Measurements from ENCODE around the gene KRT27. TPM values are rescaled to one million over a fixed set of nuclear protein-coding genes. Genes with fewer than 3 reads are reported as not detected.

The KRT27 gene
- total RNA-seq, 2 experiments from 2014 or later = not detected

- H3K9me3 ChIP-seq (ENCODE audit: low read length) = no peaks in the 10 kb centered on the region
- no peaks in the 10 kb centered on the region for H4K20me1 ChIP-seq (ENCODE audit: insufficient read depth, low read length)
- H3K27ac ChIP-seq (ENCODE audit: low read depth, low read length, poor library complexity, severe bottlenecking) = no peak overlapping the region
- no peak overlapping the region for H3K4me2 ChIP-seq (ENCODE audit: low read length)
- ChIA-PET POLR2A (no interaction called here), CTCF (ENCODE audit: unreplicated experiment) (no interaction called here)
- no peak overlapping the region for H3K4me3 ChIP-seq (ENCODE audit: low read depth, low read length, poor library complexity, severe bottlenecking)
- H2AFZ ChIP-seq (ENCODE audit: low read length) = no peak overlapping the region
- no peak for DNase-seq (ENCODE audit: low spot score)
- no peaks in the 10 kb centered on the region for H3K79me2 ChIP-seq (ENCODE audit: insufficient read depth, low read depth, low read length)
- no peaks in the 10 kb centered on the region for H3K4me1 ChIP-seq (ENCODE audit: insufficient read depth, low read length, poor library complexity, severe bottlenecking)
- TF ChIP-seq CTCF (conservative IDR thresholded peaks at IDR 0.05; ENCODE audit: low read length) (no peak), EZH2phosphoT487 (IDR thresholded peaks at IDR 0.05; ENCODE audit: borderline replicate concordance, low read depth, low read length) (no peak)
- BruUV-seq (replicated peaks) = no TSS peak
- intact Hi-C loops (cut with micrococcal nuclease; ENCODE audit: unreplicated experiment) = no loop called here
- no peaks in the 10 kb centered on the region for H3K36me3 ChIP-seq (ENCODE audit: insufficient read depth, low read length)
- H3K9me2 ChIP-seq (ENCODE audit: insufficient read depth, low read length) = no peaks in the 10 kb centered on the region
Measured at GRCh38 chr17:40779181-40779909, 3.0 kb downstream of the KRT27 start.

DNA sequence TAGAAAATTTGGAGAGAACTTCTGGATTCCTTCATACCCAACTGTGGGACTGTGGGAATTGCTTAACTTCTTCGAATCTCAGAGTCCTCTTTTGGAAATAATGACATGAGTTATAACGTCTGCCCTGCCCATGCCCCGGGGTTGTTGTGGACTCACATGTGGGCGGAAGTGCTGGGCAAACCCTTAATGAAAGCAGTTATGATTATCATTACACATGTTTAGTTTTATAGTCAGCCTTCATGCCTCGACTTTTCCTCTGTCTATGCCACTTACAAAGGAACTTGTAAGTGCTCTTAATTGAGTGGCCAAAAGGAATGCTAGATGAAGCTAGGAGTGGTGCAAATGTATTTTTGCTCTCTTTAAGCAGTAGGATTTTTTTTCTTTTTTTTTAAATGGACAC lies 3.9 kb downstream of the KRT27 start:
- Histone ChIP-seq H3K9me2 (ENCODE audit: insufficient read depth, low read length) (no peaks in the 10 kb centered on the region), H4K20me1 (ENCODE audit: insufficient read depth, low read length) (no peaks in the 10 kb centered on the region), H3K4me3 (ENCODE audit: low read depth, low read length, poor library complexity, severe bottlenecking) (no peak overlapping the region), H2AFZ (ENCODE audit: low read length) (no peak overlapping the region), H3K36me3 (ENCODE audit: insufficient read depth, low read length) (no peaks in the 10 kb centered on the region), H3K79me2 (ENCODE audit: insufficient read depth, low read depth, low read length) (no peaks in the 10 kb centered on the region), H3K4me1 (ENCODE audit: insufficient read depth, low read length, poor library complexity, severe bottlenecking) (no peaks in the 10 kb centered on the region), H3K9me3 (ENCODE audit: low read length) (no peaks in the 10 kb centered on the region), H3K4me2 (ENCODE audit: low read length) (no peak overlapping the region), H3K27ac (ENCODE audit: low read depth, low read length, poor library complexity, severe bottlenecking) (no peak overlapping the region)
- ChIA-PET POLR2A (no interaction called here), CTCF (ENCODE audit: unreplicated experiment) (no interaction called here)
- no TSS peak for BruUV-seq (replicated peaks)
- no peak for TF ChIP-seq EZH2phosphoT487 (IDR thresholded peaks at IDR 0.05; ENCODE audit: borderline replicate concordance, low read depth, low read length)
- TF ChIP-seq CTCF (conservative IDR thresholded peaks at IDR 0.05; ENCODE audit: low read length) = no peak
- no peak for DNase-seq (ENCODE audit: low spot score)
- intact Hi-C loops (cut with micrococcal nuclease; ENCODE audit: unreplicated experiment) = no loop called here

DNA sequence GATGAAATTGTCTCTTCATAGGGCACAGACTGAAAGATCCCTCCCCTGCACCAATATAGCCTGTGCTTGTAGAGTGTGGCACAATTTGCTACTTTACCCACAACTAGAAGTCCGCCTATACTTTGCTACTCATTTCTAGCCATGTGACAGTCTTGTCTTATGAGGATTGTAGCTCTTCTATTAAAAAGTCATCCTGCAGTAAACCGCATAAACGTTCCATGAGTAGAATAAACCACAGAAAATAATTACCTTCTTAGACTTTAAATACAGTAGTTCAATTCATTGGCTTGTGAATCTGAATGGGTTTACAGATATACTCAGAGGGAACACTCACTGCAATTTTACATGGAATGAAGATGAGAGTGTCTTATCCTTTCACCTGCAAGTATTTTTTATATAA lies 4.4 kb downstream of the KRT27 start:
- no peak overlapping the region for H3K27ac ChIP-seq (ENCODE audit: low read depth, low read length, poor library complexity, severe bottlenecking)
- no peak overlapping the region for H2AFZ ChIP-seq (ENCODE audit: low read length)
- no peaks in the 10 kb centered on the region for H3K9me2 ChIP-seq (ENCODE audit: insufficient read depth, low read length)
- H3K4me2 ChIP-seq (ENCODE audit: low read length) = no peak overlapping the region
- BruUV-seq (replicated peaks) = no TSS peak
- intact Hi-C loops (cut with micrococcal nuclease; ENCODE audit: unreplicated experiment) = no loop called here
- no peaks in the 10 kb centered on the region for H3K9me3 ChIP-seq (ENCODE audit: low read length)
- POLR2A ChIA-PET = no interaction called here
- no peaks in the 10 kb centered on the region for H4K20me1 ChIP-seq (ENCODE audit: insufficient read depth, low read length)
- H3K4me1 ChIP-seq (ENCODE audit: insufficient read depth, low read length, poor library complexity, severe bottlenecking) = no peaks in the 10 kb centered on the region
- TF ChIP-seq EZH2phosphoT487 (IDR thresholded peaks at IDR 0.05; ENCODE audit: borderline replicate concordance, low read depth, low read length) = no peak
- no peak for TF ChIP-seq CTCF (conservative IDR thresholded peaks at IDR 0.05; ENCODE audit: low read length)
- CTCF ChIA-PET (ENCODE audit: unreplicated experiment) = no interaction called here
- no peaks in the 10 kb centered on the region for H3K79me2 ChIP-seq (ENCODE audit: insufficient read depth, low read depth, low read length)
- no peak for DNase-seq (ENCODE audit: low spot score)
- H3K4me3 ChIP-seq (ENCODE audit: low read depth, low read length, poor library complexity, severe bottlenecking) = no peak overlapping the region
- no peaks in the 10 kb centered on the region for H3K36me3 ChIP-seq (ENCODE audit: insufficient read depth, low read length)

All from OCI-LY7 (cell line).